DMS153 (cell line): ENCODE results near the gene MGST1.
"Not testable (repeated sequence)": the region's sequence is repeated elsewhere in the genome, so short reads cannot be mapped to it uniquely, and the experiment has no call there.

Experiments
- DNase-seq: peaks from one replicate; lab custom pipeline; 2025; lab: John Stamatoyannopoulos, UW

The MGST1 gene

GRCh38 chr12:16352481-16352880 is 5.0 kb downstream of the MGST1 start:
- no peak for DNase-seq

GRCh38 chr12:16358878-16359277 is 11.4 kb downstream of the MGST1 start:
- no peak for DNase-seq

- DNase-seq = no peak
These were observed 12.4 kb downstream of the MGST1 start for GRCh38 chr12:16359512-16360491.

GRCh38 chr12:16361142-16361783 is 13.8 kb downstream of the MGST1 start:
- DNase-seq = peak; percentile 66

- no peak for DNase-seq
These were observed 15.1 kb downstream of the MGST1 start for GRCh38 chr12:16362550-16362949.

GRCh38 chr12:16369156-16369555 is 21.7 kb downstream of the MGST1 start:
- no peak for DNase-seq

GRCh38 chr12:16370096-16370495 is 22.7 kb downstream of the MGST1 start:
- no peak for DNase-seq

- DNase-seq = not testable (repeated sequence)
These were observed 35.3 kb downstream of the MGST1 start for GRCh38 chr12:16382652-16383312.

GRCh38 chr12:16384732-16385131 is 37.3 kb downstream of the MGST1 start:
- DNase-seq = no peak

- peak; percentile 62 for DNase-seq
These were observed 38.6 kb downstream of the MGST1 start for GRCh38 chr12:16385782-16386646.

GRCh38 chr12:16387919-16388318 is 40.5 kb downstream of the MGST1 start:
- no peak for DNase-seq

GRCh38 chr12:16389594-16389993 is 42.1 kb downstream of the MGST1 start:
- DNase-seq = no peak

- DNase-seq = no peak
These were observed 45.5 kb downstream of the MGST1 start for GRCh38 chr12:16392846-16393535.

- DNase-seq = no peak
These were observed 51.7 kb downstream of the MGST1 start for GRCh38 chr12:16399101-16399500.

- DNase-seq = not testable (repeated sequence)
These were observed 54.4 kb downstream of the MGST1 start for GRCh38 chr12:16401835-16402234.

GRCh38 chr12:16407346-16407745 is 59.9 kb downstream of the MGST1 start:
- no peak for DNase-seq
